Activated T-cell treated with anti-CD3 and anti-CD28 coated beads, Interleukin-2, amount 50 U/mL, for 48 hours (primary cell): ENCODE data around the gene DLK1.

Source experiments
- DNase-seq, 2 experiments: peaks; one replicate each; pipeline ENCODE4 v3.0.0-alpha.2; 2020

Gene DLK1

GRCh38 chr14:100735271-100735670 is 8.6 kb downstream of the DLK1 start:
- DNase-seq, result no peak

DNA sequence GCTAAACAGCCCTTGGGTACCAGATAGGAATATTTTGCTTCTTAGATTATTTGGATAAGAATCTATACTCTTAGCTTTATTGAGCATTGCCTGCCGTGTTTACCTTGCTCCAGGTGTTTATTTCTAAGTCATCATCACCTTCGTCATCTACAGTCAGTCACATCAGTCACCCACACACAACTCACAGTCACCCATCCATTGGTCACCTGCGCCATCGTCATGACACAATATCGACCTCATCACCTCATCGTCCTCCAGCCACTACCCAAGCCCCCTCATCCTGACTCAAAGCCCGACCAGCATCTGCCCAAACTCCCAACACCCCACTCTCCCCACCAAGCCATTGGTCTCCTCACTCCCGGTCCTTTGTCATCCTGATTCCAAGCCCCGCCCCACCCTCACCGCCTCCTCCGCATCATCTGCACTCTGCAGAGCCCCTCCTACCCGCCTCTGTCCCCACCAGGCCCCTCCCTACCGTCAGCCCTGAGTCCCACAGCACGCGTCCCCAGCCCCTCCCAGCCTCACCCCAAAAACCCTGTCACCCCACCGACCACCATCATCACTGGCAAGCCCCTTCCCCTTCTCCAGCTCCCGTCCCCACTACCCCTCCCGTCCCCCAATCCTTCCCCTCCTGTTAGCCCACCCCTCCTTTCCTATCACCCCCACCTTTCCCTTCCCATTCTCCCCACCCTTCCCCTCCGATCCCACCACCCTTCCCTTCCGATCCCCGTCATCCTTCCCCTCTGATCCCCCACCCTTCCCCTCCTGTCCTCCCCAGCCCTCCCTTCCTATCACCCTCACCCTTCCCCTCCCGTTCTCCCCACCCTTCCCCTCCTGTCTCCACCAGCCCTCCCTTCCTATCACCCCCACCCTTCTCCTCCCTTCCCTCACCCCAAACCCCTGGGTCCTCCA is 9.8 kb downstream of the DLK1 start:
- DNase-seq, result no peak

DNA sequence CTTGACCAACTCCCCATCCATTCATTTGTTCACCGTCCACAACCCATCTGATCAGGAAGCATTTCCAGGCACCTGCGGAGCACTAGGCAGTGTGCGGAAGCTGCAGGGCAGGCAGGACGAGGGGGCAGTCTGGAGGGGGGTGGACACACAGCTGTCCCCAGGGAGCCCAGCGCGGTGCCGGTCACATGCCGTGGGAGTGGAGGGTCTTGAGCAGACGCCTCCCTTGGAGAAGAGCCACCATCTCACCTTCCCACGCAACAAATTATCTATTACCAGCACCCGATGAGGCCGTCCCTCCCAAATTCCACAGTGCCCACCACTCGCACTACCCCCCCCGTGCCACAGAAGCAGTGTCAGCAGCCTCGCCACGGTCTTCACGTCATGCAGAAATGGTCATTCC is 10.8 kb downstream of the DLK1 start:
- no peak for DNase-seq

GRCh38 chr14:100738269-100738691 is 11.6 kb downstream of the DLK1 start:
- DNase-seq, result no peak

DNA sequence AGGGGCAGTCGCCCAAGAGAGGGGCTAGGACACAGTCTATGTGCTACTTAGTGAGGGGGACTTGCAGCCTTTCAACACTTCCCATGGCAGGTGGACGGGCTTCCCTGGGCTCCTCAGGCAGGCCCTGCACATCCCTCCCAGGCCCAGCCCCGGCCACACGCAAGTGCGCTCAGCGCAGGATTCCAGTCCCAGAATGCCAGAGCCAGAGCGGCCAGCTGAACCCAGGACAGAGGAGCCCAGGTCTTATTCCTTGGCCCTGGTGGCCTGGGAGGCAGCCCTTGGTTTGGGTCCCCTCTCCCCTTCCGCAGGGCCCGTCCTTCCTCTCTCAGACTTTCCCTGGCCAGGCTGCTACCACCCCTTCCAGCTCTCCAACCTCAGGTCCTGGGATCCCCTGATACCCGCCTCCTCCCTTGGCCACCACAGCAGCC is 12.0 kb downstream of the DLK1 start:
- DNase-seq, result no peak

- DNase-seq, result no peak
Measured at GRCh38 chr14:100739306-100739705, 12.6 kb downstream of the DLK1 start.

GRCh38 chr14:100740196-100740825 is 13.6 kb downstream of the DLK1 start:
- no peak for DNase-seq

GRCh38 chr14:100740929-100741328 is 14.2 kb downstream of the DLK1 start:
- DNase-seq, result no peak

- no peak for DNase-seq
Measured at GRCh38 chr14:100741966-100742365, 15.3 kb downstream of the DLK1 start.

DNA sequence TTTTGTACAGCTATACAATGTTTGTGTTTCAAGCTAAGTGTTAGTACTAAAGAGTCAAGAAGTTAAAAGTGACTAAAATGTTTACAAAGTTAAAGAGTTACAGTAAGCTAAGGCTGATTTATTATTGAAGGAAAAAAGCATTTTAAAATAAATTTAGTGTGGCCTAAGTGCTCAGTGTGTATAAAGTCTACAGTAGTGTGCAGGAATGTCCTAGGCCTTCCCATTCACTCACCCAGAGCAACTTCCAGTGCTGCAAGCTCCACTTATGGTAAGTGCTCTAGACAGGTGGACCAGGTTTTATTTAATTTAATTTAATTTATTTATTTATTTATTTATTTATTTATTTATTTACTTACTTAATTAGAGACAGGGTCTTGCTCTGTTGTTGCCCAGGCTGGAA is 19.6 kb downstream of the DLK1 start:
- no peak for DNase-seq

DNA sequence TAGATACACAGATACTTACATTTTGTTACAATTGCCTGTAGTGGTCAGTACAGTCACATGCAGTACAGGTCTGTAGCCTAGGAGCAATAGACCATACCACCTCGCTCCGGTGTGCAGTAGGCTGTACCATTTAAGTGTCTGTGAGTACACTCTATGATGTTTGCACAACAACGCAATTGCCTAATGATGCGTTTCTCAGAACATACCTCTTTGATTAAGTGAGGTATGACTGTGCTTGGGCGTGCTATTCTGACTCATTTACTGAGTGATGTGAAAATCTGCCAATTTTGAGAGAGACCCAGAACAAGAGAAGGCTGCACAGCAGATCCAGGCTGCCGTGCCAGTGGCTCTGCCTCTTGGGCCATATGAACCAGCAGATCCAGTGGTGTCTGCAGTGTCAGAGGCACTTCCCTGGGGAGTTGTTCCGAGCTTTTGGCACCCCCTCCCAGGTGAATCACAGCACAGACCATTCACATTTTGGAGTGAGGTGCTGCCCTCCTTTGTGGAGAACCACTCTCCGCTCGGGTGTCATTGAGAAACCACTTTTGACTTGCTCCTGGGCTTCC is 20.4 kb downstream of the DLK1 start:
- DNase-seq, result no peak

DNA sequence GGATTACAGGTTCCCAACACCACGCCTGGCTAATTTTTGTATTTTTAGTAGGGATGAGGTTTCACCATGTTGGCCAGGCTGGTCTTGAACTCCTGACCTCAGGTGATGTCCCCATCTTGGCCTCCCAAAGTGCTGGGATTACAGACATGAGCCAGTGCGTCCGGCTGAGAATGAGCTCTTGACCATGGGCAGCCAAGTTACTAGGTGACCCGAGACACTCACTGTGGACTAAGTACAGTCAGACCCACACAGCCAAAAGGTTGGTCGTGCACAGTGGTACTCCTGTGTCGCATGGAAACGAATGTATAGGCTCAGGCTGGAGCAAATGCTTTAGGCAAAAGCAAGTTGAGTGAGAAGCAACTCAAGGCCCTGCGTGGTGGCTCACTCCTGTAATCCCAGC is 21.0 kb downstream of the DLK1 start:
- no peak for DNase-seq

DNA sequence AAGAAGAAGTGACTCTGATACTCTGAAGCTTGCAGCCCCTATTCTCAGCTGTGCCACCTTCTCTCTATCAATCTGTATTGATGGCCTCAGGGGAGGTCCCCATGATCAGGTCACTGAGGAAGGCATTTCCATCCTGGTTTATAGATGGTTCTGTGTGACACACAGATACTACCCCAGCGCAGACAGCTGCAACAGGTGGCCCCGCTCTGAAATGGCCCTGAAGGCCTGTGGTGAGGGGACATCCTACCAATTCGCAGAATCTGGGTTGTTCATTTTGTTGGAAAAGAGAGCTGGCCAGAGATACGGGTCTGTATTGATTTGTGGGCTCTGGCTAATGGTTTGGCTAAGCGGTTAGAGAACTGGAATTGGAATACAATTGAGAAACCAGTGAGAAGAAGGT is 21.7 kb downstream of the DLK1 start:
- no peak for DNase-seq

- no peak for DNase-seq
Measured at GRCh38 chr14:100748944-100749343, 22.3 kb downstream of the DLK1 start.

GRCh38 chr14:100749967-100750597 is 23.4 kb downstream of the DLK1 start:
- DNase-seq, result no peak

DNA sequence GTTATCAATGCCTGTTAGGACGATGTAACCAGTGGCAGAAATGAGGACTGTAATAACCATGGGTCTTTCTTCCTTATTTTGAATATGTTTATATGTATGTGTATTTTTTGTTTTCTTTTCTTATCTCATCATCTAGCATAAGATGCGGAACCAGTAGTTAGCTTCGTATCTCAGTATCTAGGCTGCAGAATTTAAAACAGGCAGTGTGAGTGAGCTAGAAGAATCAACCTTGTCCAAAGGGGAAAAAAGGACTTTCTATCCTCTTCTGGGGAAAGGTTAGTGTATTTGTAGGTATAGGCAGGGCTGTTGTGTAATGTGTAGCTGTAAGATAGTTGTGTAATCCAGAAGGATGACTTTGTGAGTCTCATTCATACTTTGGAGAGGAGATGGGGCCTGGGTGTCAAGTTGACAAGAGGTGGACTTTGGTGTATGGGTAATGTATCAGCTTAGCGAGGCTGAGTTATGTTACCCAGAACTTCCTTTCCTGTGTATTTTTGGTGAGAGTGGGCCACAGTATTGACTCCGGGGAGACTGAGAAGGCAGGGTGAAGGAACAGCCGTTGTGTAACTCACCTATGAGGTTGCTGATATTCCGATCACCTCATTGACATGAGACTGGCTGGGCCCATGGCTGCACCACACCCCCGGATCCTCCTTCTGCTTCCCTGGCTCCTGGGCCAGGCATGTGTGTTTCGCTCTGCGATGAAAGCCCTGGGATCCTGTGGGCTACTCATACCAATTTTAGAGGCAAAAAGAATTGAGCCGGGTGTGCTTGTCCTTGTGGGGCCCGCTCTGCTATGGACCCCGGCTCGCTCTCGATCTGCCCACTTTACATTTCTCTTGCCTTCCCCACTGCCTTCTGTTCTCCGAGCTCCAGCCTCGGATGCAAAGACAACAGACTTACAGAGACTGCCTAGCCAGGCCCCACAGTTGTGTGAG is 24.3 kb downstream of the DLK1 start:
- DNase-seq, result no peak

- DNase-seq, result no peak
Measured at GRCh38 chr14:100754020-100754419, 27.3 kb downstream of the DLK1 start.

GRCh38 chr14:100755649-100756048 is 29.0 kb downstream of the DLK1 start:
- DNase-seq, result no peak

GRCh38 chr14:100761481-100761880 is 34.8 kb downstream of the DLK1 start:
- no peak for DNase-seq

- no peak for DNase-seq
Measured at GRCh38 chr14:100762089-100762515, 35.4 kb downstream of the DLK1 start.

DNA sequence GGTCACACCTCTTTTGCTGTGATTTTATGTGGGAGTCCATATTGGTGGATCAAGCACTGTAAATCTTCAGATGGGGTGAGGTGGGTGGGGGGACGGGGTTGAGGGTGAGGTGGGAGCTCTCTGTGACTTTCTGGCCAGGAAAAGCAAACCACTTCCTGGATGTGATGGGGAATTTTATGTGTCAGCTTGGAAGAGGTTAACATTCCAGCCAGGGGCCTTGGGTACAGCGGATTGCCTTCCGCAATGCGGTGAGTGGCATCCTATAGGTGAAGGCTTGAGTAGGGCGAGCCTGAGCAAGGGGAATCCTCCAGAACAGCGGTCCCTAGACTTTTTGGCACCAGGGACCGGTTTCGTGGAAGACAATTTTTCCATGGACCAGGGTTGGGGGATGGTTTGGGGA is 36.2 kb downstream of the DLK1 start:
- DNase-seq, result no peak

DNA sequence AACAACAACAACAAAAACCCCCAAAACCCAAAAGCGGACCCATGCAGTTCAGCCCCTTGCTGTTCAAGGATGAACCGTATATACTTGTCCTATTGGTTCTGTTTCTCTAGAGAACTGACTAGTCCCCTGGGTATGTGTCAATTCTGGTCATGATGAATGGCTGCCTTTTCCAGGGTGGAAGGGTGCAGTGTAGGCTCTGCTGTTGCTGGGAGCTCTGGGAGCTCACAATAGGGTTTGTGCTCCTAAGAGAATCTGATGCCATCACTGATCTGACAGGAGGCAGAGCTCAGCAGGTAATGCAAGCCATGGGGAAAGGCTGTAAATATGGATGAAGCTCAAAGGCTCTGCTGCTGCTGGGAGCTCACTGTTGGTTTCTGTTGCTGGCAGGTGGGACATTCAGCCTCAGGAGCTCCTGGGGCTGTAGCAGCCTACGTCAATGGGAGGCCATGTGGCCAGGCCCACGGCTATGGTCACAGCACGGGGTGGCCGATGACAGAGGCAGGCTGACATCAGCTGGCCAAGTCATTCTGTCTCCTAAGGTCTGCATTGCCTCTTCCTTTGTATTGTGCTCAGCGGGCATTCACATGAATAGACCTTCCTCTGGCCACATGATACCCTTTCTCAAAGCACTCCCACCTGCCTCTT is 37.9 kb downstream of the DLK1 start:
- DNase-seq, result no peak
